ENCODE data around the gene NUDT22.

NUDT22 gene, protein sequence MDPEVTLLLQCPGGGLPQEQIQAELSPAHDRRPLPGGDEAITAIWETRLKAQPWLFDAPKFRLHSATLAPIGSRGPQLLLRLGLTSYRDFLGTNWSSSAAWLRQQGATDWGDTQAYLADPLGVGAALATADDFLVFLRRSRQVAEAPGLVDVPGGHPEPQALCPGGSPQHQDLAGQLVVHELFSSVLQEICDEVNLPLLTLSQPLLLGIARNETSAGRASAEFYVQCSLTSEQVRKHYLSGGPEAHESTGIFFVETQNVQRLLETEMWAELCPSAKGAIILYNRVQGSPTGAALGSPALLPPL

DNA sequence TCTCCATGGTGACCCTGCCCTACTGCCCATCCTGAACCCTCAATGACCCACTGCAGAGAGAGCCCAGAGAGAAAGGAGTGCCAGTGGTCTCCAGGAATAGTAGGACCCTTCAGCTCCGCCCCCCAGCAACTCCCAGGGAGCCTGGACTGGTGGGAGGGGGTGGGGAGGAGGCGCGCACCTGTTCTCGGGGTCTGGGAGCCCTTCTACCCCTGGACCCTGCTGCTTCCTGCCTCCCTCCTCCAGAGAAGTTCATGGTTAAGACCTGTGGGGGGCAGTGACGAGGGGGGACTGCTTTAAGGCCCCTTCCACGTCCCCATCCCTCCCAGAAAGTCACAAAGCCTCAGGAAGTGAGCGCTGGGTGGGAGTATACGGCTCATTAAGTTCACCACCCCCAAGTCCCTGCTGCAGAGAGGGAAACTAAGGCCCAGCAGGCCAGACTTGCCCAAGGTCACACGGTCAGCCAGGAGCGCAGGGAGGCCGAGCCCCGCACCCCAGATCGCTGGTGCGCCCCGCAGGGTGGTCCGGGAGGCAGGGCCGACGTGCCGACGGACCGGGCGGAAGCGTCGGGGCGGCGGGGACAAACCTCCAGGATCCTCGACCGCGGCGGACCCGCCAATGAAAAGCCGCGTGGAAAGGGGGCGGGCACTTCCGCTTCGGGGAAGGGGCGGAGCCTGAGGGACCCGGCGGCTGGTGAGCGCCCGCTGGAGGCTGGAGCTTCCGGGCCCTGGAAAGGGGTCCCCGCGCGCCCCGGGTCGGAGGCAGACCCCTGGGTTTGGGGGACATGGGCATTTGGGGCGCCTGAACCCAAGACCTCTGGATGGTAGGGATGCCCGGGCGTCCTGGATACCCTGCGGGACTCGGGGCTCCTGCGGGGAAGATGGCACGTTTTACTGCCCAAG, at the start of gene NUDT22, which contains the start of gene TRPT1:
Gene NUDT22 (plus strand): TSS at position 667 of the 899 bp plus-strand sequence. CDS start 379 bp downstream, outside the sequence.
Gene TRPT1 (minus strand): TSS at position 579 of the 899 bp plus-strand sequence. CDS start 326 bp downstream, at position 253.
- DNase-seq = peak; percentile 92

DNA sequence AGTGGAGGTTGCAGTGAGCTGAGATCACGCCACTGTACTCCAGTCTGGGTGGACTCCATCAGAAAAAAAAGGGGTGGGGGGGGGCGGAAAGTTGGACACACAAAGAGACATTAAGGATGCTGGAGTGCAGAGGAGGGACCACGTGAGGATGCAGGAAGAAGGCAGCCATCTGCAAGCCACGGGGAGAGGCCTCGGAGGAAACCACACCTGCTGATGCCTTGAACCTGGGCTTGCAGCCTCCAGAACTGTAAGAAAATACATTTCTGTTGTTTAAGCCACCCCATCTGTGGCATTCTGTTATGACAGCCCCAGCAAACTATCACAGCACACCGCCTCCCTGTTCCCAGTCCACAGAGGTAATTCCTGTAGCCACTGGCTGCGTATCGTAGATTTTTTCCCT, 49.3 kb upstream of the NUDT22 start:
- DNase-seq = no peak

DNA sequence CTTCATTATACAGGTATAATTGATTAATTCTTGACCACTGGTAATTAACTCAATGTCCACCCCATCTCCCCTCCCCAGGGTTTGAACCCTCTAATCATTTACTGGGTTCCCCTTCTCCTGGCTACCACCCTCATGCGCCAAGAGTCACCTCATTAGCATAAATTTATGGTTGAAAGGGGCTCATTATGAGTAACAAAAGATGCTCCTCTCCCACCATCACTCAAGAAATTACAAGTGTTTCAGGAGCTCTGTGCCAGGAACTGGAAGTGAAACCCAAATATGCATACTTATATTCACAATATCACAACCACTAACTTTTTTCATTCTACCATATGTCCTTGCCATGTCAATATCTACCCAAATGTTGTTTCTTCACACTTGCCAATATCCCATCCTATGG, 47.9 kb upstream of the NUDT22 start:
- DNase-seq = no peak

DNA sequence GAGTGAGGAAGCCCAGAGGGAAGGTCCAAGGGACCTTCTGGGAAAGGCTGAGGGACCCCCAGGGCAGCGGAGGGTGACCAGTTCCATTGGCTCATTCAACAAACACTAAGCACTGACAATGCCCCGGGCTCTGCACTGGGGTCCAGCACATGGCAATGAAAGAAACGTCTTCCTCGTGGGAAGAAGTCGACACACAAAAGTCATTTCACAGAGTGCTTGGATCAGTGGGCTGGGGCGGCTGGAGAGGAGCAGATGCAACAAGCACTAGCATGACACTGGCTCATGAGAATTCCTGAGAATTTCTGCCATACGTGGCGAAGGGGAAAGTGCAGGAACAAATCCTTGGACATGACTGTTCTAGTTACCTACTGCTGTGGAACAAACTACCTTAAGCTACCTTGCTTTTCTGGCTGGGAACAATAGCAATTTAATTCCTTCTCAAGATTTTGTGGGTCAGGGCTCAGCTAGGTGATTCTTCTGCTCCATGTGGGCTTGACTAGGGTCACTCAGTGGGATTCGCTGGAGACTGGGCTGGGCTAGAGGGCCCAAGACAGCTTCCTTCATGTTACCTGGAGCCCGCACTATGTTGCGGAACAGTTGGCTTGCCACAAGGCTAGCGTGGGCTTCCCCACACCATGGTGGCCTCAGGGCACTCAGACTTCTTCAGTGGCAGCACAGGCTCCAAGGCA, 47.0 kb upstream of the NUDT22 start:
- DNase-seq = no peak

DNA sequence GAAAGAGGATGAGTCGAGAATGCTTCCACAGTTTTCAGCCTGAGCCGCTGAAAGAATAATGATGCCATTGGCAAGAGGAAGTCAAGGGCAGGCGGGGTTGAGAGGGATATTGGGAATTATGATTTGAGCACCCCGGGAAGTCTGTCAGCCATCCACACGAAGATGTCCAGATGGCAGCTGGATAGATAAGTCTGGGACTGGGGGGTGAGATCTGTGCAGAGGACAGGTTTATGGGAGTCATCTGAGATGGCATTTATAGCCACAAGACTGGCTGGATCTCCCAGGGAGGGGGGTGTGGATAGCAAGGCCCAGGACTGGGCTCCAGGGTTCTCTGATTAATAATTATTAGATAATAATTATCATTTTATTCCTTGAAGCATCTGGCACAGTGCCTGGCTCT, 45.2 kb upstream of the NUDT22 start:
- DNase-seq = no peak

DNA sequence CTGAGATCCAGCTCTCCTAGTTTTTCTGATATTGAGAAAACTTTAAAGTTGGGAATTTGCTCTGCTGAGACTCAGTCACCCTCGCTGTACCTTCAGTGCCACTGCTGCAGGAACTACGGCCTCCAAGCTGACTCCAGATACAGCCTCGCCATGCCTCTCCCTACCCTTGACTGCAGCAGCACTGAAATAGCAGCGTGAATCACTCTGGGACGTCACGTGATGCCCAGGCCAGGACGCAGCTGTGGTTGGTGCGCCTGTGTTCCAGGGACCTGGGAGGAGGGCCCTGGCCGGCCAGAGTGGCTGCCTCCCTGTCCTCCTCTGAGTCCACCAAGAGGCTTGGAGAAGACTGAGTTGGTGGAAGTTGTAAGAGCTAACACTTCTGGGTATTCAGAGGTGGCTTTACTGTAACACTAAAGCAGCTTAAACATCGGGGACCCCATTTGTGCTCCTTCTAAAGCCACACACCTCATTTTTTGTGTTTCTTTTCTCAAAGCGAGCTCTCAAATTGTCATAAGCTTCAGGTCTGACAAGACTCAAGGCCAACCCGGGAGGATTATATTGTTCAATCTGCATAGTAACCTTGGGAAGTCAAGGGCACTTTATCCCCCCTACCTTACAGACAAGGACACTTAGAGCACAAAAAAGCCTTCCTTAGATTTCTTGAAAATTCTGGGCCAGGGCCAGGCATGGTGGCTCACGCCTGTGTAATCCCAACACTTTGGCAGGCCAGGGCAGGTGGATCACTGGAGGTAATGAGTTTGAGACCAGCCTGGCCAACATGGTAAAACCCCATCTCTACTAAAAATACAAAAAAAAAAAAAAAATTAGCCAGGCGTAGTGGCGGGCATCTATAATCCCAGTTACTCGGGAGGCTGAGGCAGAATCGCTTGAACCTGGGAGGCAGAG, 44.3 kb upstream of the NUDT22 start:
- DNase-seq = peak; percentile 50

DNA sequence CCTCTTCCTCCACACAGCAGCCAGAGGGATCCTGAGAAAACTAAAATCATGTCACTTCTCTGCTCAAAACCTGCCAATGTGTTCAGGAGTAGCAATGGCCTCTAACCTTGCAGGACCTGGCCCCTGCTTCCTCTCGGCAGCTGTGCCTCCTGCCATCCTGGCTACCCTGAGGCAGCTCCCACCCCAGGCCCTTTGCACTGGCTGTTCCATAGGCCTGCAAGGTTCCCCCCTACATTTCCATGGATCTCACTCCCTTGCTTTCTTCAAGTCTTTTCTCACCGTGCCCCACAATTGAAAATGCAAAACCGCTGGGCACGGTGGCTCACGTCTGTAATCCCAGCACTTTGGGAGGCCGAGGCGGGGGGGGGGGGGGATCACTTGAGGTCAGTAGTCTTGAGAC, 42.2 kb upstream of the NUDT22 start:
- DNase-seq = no peak

DNA sequence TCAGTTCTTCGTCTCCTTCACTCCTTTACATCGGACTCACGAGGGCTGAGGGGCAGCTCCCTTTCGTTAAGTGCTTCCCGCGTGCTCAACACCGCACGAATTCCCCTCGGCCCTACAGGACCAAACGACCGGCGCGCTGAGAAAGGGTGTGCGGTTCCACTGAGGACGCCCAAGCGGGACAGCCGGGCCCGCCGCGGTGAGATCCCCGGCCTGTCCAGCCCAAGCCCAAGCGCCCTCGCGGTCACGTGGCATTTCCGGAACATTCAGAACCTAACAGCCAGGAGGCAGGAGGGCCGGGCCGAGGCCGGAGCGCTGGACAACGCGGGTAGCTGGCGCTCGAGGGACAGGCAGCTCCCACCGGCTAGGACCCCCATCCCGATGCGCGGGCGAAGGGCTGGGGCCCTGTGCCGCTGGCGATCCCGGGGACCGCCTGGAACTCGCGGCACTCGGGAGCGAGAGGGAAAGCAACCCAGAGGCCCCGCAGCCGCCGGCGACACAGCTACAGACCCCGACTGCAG, 40.8 kb upstream of the NUDT22 start:
- no peak for DNase-seq

DNA sequence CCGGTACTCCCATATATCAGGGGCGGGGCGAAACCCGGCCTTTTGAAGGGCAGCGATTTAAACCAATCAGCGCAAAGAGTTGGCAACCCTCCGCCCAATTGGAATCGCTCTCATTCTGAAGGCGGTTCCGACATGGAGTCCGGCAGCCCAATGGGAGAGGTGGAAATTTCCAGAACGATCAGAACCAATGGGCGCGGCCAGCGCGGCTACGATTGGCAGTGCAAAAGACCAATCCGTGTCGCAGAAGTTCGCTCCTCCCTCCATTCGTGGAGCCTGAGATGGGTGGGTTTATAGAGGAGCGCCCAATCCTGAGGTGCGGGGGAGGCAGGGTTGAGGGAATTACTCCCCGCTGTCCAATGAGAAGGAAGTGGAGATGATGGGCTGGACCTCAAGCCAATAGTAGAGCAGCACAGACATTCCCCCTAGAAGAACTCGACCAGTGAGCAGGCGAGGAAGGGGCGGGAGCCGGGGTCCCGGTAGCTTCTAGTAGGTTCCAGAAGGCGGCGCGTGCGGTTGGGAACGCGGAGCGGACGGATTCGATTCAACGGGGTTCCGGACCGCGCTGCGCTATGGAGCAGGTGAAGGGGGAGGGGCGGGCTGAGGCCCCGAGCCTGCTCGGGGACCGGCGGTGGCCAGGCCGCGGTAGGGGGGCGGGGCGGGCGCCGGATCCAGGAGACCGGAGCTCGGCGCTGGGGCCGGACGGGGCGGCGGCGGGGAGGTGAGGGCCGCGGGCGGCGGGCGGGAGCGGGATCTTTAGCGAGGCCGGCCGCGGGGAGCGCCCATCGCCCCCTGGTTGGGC, 40.2 kb upstream of the NUDT22 start, which contains the start of gene STIP1:
Gene STIP1 (plus strand): TSS at position 479 of the 799 bp plus-strand sequence. CDS start 91 bp downstream, at position 570.
- peak; percentile 98 for DNase-seq

DNA sequence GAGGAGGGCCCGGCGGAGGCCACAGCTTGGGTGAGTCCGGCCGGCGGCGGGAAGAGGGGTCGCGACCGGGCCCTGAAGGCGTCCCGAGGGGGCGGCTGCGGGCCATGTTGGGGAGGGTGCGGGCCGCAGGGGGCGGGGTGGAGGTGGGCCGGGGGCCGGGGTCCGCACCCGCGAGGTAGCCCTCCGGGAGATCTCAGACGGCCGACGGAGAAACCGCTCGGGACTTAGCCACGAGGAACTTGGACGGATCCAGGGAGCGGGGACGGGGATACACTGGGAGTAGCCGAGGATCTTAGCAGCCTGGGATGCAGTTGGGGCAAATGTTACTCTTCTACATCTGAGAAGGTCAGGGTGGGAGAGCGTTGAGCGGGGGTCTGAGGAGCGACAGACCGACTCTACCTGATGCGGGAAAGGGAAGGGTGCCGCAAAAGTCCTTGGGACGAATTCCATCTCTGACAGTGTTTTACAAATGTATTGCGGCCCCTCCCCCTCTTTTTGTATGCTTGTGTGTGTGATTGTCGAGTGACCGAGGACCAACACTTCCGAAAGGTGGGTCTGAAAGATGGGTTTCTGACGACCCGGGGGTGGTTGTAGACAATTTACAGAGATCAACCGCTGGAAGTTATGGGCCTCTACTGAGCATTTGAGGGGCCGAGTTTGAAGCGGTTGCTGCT, 39.4 kb upstream of the NUDT22 start:
- DNase-seq = peak; percentile 19

DNA sequence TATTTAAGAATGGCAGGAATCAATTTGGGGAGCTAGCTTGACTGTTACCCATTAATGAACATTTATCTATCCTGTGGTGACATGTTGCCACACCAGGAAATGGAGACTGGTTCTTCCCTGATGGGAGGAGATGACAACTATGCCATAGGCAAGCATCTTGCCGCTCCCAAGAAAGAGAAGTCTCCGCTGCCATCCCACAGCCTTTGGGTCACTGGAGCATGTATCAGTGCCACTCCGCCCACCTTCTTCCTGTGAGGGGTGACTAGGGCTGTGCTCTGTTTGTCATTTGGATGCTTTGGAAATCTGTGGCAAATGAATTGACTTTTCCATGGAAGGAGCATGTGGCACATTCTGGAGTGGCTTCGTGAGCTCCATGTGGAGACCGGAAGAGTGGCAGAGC, 33.6 kb upstream of the NUDT22 start:
- DNase-seq = no peak

DNA sequence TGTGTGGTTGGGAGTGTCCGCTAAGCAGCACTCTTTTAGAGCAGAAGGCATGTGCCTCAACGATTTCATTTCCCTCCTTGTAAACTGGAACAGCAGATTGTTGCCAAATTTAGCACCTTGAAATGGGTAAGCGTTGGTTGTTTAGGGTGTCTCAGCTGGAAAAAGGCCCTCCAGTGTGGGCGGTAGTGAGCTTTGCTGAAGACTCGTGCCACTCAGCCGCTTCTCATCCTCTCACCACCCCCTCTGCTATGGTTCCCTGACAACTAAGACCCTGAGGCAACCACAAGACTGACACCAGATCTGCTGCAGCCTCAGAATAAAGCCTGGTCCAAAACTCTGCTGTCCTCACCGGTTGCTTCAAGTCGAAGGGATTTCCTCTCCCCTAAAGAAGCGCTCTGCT, 29.4 kb upstream of the NUDT22 start:
- no peak for DNase-seq

DNA sequence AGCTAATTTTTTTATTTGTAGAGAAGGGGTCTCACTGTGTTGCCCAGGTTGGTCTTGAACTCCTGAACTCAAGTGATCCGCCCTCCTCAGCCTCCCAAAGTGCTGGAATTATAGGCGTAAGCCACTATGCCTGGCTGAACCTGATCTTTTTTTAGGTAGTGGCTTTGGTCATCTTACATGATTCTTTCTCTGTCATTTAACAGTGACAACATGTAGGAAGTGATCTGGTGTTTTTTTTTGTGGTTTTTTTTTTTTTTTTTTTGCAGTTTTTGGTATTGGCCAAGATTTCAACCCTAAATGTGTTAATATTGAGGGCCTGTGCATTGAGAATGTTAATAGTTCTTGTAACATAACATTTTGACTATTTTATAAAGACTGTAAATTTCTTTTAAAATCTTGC, 27.6 kb upstream of the NUDT22 start:
- no peak for DNase-seq

DNA sequence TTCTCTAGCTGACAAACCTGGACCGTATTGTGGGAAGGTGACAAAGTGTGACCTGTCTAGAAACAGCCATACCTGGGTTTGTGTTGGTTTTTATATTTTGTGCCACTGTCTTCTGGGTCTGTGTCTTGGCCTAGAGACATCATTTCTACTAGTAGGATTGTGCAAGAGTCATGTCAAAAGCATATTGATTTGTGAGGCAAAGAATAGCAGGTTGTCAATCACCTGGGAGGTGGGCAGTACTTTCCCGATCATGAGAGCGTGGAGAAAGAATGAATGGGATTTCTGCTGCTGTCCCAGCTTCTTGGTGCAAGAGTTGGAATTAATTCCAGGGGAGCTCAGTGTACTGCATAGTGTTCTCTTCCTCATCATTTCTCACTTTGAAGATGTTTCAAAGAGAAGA, 24.5 kb upstream of the NUDT22 start:
- DNase-seq = no peak

DNA sequence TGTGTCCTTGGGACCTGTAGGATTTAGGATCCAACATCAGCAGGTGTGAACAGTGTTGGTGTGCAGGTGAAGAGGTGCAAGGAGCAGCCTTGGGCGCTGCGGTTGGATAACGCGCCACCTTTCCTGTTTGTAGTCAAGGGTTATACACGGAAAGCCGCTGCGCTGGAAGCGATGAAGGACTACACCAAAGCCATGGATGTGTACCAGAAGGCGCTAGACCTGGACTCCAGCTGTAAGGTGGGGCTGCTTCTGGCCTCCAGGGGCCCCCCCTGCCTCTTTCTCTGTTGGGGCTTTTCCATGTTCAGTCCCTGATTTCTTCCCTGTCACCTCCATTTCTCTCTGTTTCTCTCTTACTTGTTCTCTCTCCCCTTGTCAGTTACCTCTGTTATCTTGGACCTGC, 23.1 kb upstream of the NUDT22 start:
- no peak for DNase-seq

DNA sequence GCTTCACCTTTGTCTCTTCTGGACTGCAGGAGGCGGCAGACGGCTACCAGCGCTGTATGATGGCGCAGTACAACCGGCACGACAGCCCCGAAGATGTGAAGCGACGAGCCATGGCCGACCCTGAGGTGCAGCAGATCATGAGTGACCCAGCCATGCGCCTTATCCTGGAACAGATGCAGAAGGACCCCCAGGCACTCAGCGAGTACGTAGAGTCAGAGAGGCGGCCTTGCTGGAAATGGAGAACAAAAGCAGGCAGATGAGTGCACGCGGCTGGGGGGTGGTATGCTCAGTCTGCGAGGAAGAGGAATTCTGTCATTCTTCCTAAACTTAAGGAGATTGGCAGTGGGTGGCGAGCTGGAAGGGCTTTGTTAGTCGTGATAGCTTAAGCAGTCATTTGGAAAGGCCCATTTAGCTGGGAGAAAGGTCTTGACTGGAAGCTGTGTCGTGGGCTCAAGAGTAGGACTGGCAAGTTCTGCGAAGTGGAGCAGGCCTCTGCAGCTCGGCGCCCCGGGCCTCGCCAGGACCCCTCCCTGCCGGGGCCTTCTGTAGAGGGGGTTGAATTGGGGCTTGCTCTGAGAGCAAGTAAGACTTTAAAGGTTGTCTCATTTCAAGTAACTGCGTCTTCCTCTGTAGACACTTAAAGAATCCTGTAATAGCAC, 22.5 kb upstream of the NUDT22 start:
- DNase-seq = no peak

DNA sequence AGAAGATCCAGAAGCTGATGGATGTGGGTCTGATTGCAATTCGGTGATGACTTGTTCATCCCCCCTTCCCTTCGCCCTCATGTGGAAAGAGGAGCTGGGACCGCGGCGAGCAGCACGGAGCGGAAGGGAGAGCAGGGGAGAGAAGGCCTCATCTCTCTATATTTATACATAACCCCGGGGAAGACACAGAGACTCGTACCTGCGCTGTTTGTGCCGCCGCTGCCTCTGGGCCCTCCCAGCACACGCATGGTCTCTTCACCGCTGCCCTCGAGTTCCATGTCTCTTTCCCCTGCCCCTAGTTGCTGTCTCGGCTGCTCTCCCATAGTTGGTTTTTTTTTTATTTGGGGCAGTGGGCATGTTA, 22.0 kb upstream of the NUDT22 start:
- no peak for DNase-seq

DNA sequence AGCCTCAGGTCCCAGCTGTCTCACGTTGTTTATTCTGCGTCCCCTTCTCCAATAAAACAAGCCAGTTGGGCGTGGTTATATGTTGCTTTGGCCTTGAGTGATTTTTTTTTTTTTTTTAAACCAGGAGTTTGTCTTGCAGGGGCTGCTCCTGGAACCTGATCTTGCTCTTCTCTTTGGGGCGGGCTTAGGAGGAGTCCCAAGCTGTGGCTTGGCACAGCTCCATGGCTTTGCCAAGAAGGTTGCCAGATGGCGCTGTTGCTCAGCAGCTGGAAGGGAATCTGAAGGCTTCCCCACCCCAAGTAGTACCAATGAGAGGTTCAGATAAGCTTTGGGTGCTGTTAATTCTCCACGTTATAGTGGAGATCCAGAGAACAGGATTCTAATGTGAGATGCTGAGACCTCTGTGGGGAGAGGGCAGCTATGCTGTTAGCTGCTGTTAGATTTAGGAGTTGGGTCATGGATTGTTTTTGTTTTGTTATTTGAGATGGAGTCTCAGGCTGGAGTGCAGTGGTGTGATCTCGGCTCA, 21.5 kb upstream of the NUDT22 start:
- DNase-seq = peak; percentile 79

DNA sequence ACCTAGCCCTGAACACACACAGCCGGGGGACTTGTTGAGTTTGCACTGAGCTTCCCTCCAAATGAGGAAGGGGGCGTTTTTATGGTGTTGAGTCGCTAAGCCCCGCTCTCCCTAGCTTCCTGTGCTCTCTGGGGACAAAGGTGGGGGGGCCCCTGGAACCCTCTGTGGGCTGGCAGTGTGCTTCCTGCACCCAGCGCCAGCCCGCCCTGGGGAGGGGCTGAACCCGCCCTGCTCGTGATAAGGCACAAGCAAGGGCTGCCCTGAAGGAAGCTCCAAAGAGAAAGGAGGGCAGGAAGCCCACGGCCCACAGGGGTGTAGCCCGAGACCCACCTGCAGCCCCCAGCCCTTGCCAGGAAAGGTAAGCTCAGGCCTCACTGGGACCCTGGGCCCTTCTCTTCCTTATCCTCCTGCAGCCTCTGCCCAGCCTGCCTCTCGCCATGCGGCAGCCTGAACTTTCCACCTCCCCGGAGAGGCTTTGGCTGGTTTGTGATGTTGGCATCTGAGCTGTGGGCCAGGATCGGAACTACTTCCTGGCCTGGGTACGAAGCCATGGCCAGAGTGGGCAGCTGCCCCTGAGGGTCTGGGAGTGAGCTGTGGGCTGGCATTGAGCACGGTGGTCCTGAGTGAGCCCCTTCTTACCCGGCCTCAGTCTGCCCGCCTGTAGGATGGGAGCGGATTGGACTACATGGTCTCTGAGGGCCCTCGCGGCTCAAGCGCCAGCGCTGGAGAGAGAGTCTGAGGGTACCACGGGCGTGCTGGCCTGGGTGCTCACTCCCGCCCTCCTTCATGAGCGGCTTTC, 19.4 kb upstream of the NUDT22 start, which contains the start of gene FERMT3:
Gene FERMT3 (plus strand): TSS at position 265 of the 799 bp plus-strand sequence. CDS start 644 bp downstream, outside the sequence.
- peak; percentile 73 for DNase-seq
